ENCODE data around the gene ZC3H18.
A peak's percentile ranks its signal among the peaks of the same experiment; 100 is the strongest.

Gene ZC3H18

GRCh38 chr16:88552166-88552565 is 18.0 kb upstream of the ZC3H18 start:
- DNase-seq, result no peak

- DNase-seq, result no peak
Observed at GRCh38 chr16:88552815-88553214, 17.4 kb upstream of the ZC3H18 start.

GRCh38 chr16:88553739-88554138 is 16.5 kb upstream of the ZC3H18 start:
- no peak for DNase-seq

- no peak for DNase-seq
Observed at GRCh38 chr16:88554711-88555264, 15.4 kb upstream of the ZC3H18 start.

GRCh38 chr16:88556294-88556988 is 13.8 kb upstream of the ZC3H18 start:
- no peak for DNase-seq

GRCh38 chr16:88558457-88559442 is 11.5 kb upstream of the ZC3H18 start:
- peak; percentile 22 to 28 for DNase-seq

GRCh38 chr16:88560714-88561484 is 9.3 kb upstream of the ZC3H18 start:
- no peak for DNase-seq

GRCh38 chr16:88561485-88562359 is 8.5 kb upstream of the ZC3H18 start:
- peak; percentile 65 for DNase-seq

- DNase-seq, result no peak
Observed at GRCh38 chr16:88566158-88566557, 4.0 kb upstream of the ZC3H18 start.

GRCh38 chr16:88568710-88569613 is 1.2 kb upstream of the ZC3H18 start:
- no peak for DNase-seq

GRCh38 chr16:88569614-88569984 is 604 bp upstream of the ZC3H18 start:
- no peak for DNase-seq

GRCh38 chr16:88570691-88571092 is 489 bp downstream of the ZC3H18 start:
- peak; percentile 29 to 47 for DNase-seq

- no peak for DNase-seq
Observed at GRCh38 chr16:88575251-88575650, 5.0 kb downstream of the ZC3H18 start.

GRCh38 chr16:88576307-88576706 is 6.1 kb downstream of the ZC3H18 start:
- no peak for DNase-seq

- no peak for DNase-seq
Observed at GRCh38 chr16:88577166-88577565, 7.0 kb downstream of the ZC3H18 start.

GRCh38 chr16:88578446-88579313 is 8.5 kb downstream of the ZC3H18 start:
- no peak for DNase-seq

- no peak for DNase-seq
Observed at GRCh38 chr16:88580371-88580770, 10.2 kb downstream of the ZC3H18 start.

- DNase-seq, result no peak
Observed at GRCh38 chr16:88581033-88581432, 10.8 kb downstream of the ZC3H18 start.

- DNase-seq, result no peak
Observed at GRCh38 chr16:88582912-88583575, 12.8 kb downstream of the ZC3H18 start.
